HEK293T (cell line): ENCODE results near the gene GSN.

Experiments
- ARNT ChIP-seq: fragments of 450-650 bp; IDR thresholded peaks from 2 replicates; pipeline ENCODE4 v1.6.1; 2017; ENCODE audit warnings: mild to moderate bottlenecking
- BHLHE40 ChIP-seq: fragments of 450-650 bp; IDR thresholded peaks from 2 replicates; pipeline ENCODE4 v1.6.1; 2016; ENCODE audit warnings: mild to moderate bottlenecking, moderate library complexity, borderline replicate concordance
- CTBP1 ChIP-seq: fragments of 450-650 bp; IDR thresholded peaks from 2 replicates; pipeline ENCODE4 v1.6.1; 2016; ENCODE audit warnings: borderline replicate concordance
- LEF1 ChIP-seq: fragments of 450-650 bp; IDR thresholded peaks from 2 replicates; pipeline ENCODE4 v1.6.1; 2017; ENCODE audit warnings: mild to moderate bottlenecking, borderline replicate concordance
- SP1 ChIP-seq: fragments of 450-650 bp; IDR thresholded peaks from 2 replicates; pipeline ENCODE4 v1.6.1; 2017
- SUZ12 ChIP-seq: fragments of 450-650 bp; IDR thresholded peaks from 2 replicates; pipeline ENCODE4 v1.6.1; 2016; ENCODE audit warnings: mild to moderate bottlenecking
- TARDBP ChIP-seq: fragments of 450-650 bp; IDR thresholded peaks from 2 replicates; pipeline ENCODE4 v1.6.1; 2016
- ZNF384 ChIP-seq: fragments of 450-650 bp; IDR thresholded peaks from 2 replicates; pipeline ENCODE4 v1.6.1; 2016
- TF ChIP-seq, protein P1 (sequence below): fragments of 450-650 bp; IDR thresholded peaks from 2 replicates; pipeline ENCODE4 v1.6.1; 2016

DNA sequence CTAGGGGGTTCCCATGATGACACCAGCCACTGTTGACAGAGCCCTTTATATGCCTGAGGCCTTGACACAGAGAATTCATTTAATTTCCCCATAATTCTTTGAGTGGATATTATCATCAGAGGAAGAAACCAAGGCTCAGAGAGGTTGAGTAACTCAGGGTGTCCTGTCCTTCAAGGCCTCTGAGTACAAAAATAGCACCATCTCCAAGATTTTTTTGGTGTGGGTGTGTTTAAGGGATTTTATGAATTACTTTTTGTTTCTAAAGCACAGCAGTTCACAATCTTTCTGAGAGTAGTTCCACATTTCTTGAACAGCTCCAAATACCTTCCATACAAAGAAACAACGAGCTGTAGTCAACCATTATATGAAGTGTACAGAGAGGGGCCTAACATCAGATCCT, 6.2 kb upstream of the GSN start:
- TF ChIP-seq BHLHE40 (no peak), LEF1 (no peak), TARDBP (no peak), SUZ12 (no peak), ARNT (no peak), SP1 (no peak), CTBP1 (no peak), ZNF384 (no peak)
- TF ChIP-seq, protein P1, sequence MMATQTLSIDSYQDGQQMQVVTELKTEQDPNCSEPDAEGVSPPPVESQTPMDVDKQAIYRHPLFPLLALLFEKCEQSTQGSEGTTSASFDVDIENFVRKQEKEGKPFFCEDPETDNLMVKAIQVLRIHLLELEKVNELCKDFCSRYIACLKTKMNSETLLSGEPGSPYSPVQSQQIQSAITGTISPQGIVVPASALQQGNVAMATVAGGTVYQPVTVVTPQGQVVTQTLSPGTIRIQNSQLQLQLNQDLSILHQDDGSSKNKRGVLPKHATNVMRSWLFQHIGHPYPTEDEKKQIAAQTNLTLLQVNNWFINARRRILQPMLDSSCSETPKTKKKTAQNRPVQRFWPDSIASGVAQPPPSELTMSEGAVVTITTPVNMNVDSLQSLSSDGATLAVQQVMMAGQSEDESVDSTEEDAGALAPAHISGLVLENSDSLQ = no peak
